GM21723 (cell line): ENCODE data around the gene MYBPC1.
"Not testable (repeated sequence)": the region's sequence is repeated elsewhere in the genome, so short reads cannot be mapped to it uniquely, and the experiment has no call there.

Source experiments
- ATAC-seq: cut with Tn5 transposase; IDR thresholded peaks from one replicate; pipeline ENCODE4 v1.9.1; 2021; ENCODE audit warnings: mild to moderate bottlenecking, moderate library complexity; ENCODE audit not compliant: unreplicated experiment

The MYBPC1 gene

DNA sequence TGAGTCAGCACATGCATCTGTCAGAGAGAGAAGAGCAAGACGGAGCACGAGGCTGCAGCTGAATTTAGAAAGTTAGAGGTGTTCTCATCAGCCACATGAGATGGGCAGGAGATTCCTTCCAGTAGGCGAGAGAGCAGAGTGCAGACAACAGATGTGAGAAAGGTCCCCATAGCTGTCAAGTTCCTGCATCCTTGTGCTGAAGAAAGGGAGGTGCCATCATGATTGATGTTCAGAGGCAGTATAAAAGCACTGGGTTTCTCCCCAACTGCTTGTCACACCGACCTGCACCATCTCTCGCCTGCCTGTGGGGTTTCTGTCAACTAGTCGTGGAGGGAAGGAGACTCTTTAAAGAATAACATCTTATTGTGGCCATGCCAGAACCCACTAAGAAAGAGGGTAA is at the start of gene MYBPC1:
Gene MYBPC1, plus strand, starts transcription at position 272 of the 400 bp plus-strand sequence. Its CDS starts 100 bp downstream, at position 372.
- no peak for ATAC-seq

DNA sequence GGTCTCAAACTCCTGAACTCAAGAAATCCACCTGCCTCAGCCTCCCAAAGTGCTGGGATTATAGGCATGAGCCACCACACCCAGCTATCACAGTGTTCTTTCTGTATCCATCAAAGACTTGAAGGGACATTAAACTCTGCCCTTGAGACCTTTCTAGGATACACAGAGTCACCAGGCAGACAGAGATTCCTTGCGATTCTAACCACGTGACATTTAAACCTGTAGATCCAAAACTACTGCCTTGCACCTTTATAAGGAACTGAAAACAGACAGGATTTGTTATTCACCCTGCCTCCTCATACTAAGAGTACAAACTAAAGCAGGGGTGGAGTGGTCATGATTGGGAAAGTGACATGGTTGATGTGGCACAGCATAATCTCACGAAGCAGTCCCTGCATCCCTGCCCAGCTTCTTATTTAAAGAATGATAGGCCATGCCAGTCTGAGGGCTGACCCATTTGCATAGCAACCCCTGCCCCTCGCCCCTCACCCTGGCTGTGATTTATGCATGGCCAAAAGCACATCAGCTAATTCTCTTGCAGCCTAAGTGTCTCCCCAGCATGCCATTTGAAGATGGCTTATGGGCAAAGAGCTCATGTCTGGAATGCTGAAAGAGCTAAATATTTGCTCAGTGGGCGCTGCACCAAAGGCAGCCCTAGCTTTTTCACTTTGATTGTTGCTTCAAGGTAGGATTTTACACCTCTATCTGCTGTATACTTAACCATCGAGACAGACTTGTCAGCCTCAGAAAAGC is 43.2 kb upstream of the MYBPC1 start:
- no peak for ATAC-seq

- no peak for ATAC-seq
Measured at GRCh38 chr12:101552277-101552676, 42.5 kb upstream of the MYBPC1 start.

GRCh38 chr12:101557094-101557493 is 37.7 kb upstream of the MYBPC1 start:
- ATAC-seq, result no peak

DNA sequence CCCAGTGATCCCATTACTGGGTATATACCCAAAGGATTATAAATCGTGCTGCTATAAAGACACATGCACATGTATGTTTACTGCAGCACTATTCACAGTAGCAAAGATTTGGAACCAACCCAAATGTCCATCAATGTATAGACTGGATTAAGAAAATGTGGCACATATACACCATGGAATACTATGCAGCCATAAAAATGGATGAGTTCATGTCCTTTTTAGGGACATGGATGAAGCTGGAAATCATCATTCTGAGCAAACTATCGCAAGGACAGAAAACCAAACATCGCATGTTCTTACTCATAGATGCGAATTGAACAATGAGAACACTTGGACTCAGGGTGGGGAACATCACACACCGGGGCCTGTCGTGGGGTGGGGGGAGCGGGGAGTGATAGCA is 36.0 kb upstream of the MYBPC1 start:
- ATAC-seq, result not testable (repeated sequence)

DNA sequence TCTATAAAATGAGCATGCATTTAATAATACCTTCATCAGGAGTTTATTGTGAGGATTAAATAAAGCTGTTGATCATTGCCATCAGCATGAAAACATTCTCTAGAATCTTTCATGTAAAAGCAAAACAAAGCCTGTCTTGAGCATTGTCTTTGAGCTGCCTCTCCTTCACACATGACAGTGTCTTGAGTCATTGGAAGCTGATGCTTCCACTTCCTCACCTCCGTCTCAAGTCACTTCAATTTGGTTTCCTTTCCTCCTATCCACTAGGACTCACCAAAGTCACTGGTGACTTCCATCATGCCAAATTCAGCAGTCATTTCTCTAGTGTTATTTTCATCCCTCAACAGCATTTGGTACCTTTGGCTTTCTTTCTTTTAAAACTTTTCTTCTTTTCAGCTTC is 31.6 kb upstream of the MYBPC1 start:
- ATAC-seq, result no peak

GRCh38 chr12:101564912-101565311 is 29.9 kb upstream of the MYBPC1 start:
- ATAC-seq, result no peak

GRCh38 chr12:101566318-101566717 is 28.5 kb upstream of the MYBPC1 start:
- no peak for ATAC-seq

GRCh38 chr12:101567918-101568317 is 26.9 kb upstream of the MYBPC1 start:
- ATAC-seq, result no peak

DNA sequence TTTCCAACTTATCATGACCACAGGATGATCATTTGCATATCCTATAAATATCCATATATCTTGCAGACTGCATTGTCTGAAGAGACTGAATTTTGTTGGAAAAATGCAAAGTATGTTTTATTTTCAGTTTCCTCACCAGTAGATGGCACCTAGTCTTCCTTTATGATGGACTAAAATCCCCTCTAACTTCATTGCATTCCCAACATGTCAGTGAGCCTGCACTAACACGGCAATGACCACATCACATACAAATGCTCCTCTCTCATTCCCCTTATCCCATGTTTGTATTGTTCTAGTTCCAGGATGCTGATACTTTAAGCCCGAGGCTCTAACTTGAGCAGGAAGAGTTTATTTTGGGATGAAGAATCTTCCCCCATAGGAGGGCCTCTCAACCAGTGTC is 24.7 kb upstream of the MYBPC1 start:
- ATAC-seq, result no peak

- ATAC-seq, result no peak
Measured at GRCh38 chr12:101571105-101571504, 23.7 kb upstream of the MYBPC1 start.

- ATAC-seq, result no peak
Measured at GRCh38 chr12:101573743-101574142, 21.0 kb upstream of the MYBPC1 start.

DNA sequence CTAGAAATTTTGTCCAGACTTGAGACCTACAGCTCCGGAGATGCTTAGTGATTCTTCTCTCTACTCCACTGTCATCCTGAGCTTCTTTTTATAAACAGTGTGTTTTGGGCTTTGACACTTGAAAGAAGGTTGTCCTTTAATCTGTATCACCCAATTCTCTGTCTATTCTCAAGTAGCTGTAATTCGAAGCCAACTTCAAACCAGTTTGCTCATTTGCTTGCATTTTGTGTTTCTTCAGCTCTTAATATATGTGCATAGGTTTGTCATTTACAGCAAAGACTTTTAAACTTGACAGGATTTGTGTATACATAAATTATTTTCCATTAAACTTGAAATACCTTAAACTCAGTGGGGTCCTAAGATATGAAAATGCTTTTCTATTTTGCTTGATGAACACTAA is 16.4 kb upstream of the MYBPC1 start:
- no peak for ATAC-seq

DNA sequence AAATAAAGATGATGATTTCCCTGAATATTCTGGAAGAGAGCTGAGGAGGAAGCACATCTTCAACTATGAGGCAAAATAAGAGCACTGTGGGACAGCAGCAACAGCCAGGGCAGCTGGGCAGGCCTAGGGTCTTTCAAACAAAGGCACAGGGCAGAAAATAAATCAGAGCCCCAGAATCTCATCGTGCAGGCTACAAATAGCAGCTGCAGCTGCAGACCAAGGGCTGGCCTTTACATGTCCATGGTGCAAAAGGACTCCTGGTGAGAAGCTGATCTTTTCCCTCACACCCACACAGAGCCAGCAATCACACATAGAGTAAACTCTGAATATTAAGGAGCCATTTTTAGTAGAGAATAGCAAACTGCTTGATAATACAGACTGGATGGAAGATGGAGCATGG is 13.6 kb upstream of the MYBPC1 start:
- no peak for ATAC-seq

DNA sequence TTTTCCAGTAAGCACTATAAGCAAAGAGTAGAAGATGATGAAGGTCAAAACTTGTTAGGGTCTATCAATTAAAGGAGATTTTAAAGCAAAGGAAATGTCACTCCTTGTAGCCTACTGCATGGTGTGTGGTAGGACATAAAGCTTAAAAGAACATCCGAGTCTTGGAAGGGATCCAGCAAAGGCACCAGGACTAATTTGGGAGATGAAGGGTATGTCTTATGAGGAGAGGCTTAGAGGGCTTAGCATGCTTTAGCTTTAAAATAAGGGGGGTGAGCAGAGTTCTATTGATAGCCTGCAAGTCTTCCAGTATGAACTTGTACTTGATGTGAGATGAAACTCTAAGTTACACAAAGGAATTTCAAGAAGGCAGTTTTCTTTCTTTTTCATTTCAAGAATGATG is 11.8 kb upstream of the MYBPC1 start:
- no peak for ATAC-seq

DNA sequence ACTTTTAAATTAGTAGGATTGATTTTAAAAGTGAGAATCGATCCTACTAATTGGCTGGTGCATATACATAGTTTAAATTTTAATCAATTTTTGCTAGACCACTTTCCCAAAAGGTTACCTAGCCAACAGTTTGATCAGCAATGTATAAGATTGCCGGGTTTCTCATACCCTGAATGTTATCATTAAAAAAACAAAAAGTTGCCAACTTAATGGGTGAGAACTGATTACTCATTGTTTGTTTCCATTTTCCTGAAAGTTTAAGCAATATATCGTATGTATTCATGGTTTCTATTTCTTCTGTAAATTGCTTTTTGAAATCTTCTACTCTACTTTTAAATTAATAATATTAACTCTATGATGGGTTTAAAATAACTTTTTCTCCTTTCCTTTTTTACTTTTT is 4.4 kb upstream of the MYBPC1 start:
- no peak for ATAC-seq

DNA sequence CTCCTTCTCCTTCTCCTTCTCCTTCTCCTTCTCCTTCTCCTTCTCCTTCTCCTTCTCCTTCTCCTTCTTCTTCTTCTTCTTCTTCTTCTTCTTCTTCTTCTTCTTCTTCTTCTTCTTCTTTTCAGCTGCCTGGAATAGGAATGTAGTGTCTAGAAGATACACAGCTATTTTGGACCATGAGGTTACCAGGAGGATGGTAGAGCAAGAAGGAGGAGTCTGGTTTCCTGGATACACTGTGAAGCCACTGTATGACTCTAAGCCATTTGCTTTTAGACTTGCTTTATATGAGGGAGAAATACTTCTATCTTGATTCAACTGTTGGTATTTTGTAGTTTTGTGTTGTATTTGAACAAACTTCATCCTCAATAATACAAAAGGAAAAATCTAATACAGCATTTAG is 3.0 kb upstream of the MYBPC1 start:
- no peak for ATAC-seq

GRCh38 chr12:101592448-101592847 is 2.3 kb upstream of the MYBPC1 start:
- no peak for ATAC-seq

GRCh38 chr12:101592921-101593320 is 1.9 kb upstream of the MYBPC1 start:
- no peak for ATAC-seq

DNA sequence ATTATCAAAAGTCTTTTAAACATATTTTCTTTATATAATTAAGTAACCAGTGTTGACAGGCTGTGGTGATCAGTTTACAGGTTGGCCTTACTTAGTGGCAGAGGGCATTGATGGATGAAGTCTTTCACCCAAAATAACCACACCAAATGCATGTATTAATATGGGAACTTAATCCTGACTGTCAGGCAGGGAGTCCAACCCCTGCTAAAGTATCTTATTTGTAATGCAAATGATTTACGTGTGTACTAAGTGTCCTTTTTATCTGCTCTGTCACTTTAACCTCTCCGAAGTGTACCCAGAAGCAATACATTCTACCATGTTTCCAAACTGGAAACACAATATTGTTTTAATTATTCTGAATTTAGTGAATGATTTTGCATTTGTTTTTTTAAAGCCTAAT is 1.4 kb downstream of the MYBPC1 start:
- ATAC-seq, result no peak

GRCh38 chr12:101597164-101597563 is 2.4 kb downstream of the MYBPC1 start:
- ATAC-seq, result no peak

DNA sequence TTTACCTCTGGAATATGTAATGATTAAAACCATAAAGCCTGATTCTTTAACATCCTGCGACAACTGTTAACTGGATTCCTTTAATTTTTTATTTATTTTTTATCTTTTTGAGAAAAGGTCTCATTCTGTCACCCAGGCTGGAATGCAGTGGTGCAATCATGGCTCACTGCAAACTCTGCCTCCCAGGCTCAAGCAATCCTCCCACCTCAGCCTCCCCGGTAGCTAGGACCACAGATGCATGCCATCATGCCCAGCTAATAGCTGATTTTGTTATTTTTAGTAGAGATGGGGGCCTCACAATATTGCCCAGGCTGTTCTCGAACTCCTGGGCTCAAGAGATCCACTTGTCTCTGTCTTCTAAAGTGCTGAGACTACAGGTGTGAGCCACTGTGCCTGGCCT is 3.7 kb downstream of the MYBPC1 start:
- ATAC-seq, result no peak

- no peak for ATAC-seq
Measured at GRCh38 chr12:101599311-101599710, 4.5 kb downstream of the MYBPC1 start.
